ENCODE results near the gene HAO2. TPM values are rescaled to one million over a fixed set of nuclear protein-coding genes. Genes with fewer than 3 reads are reported as not detected.
"Not testable (repeated sequence)": the region's sequence is repeated elsewhere in the genome, so short reads cannot be mapped to it uniquely, and the experiment has no call there.

HAO2 gene
- total RNA-seq, 2 donors from 2014 or later, result not detected

- no peak for DNase-seq (ENCODE audit: low spot score)
- H3K36me3 ChIP-seq, result no peaks in the 10 kb centered on the region
These were observed 19.6 kb upstream of the HAO2 start for GRCh38 chr1:119348941-119349340.

DNA sequence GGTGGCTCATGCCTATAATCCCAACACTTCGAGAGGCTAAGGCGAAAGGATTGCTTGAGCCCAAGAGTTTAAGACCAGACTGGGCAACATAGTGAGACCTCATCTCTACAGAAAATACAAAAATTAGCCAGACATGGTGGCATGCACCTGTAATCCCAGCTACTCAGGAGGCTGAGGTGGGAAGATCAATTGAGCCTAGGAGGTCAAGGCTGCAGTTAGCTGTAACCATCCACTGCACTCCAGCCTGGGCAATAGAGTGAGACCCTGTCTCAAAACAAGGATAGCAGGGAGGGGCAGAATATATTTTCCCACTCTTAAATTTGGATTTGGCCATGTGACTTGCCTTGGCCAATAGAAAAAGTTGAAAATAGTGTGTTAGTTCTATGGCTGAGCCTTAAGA, 17.7 kb upstream of the HAO2 start:
- not testable (repeated sequence) for DNase-seq (ENCODE audit: low spot score); H3K36me3 ChIP-seq; H3K4me1 ChIP-seq; H3K27ac ChIP-seq; H3K4me3 ChIP-seq; H3K9me3 ChIP-seq; H3K27me3 ChIP-seq

More at GRCh38 chr1:119348941-119349340, 19.6 kb upstream of the HAO2 start:
- no peaks in the 10 kb centered on the region for H3K4me1 ChIP-seq
- H3K27me3 ChIP-seq, result no peaks in the 10 kb centered on the region
- H3K27ac ChIP-seq, result no peak overlapping the region
- peaks cover 0 to 7% of the 10 kb centered on the region in 2 donors for H3K9me3 ChIP-seq
- no peak for TF ChIP-seq CTCF (IDR thresholded peaks at IDR 0.05)
- no peak overlapping the region for H3K4me3 ChIP-seq

GRCh38 chr1:119351997-119352396, 16.6 kb upstream of the HAO2 start:
- no peak for DNase-seq (ENCODE audit: low spot score)
- Histone ChIP-seq H3K27ac (no peak overlapping the region), H3K36me3 (no peaks in the 10 kb centered on the region), H3K4me1 (no peaks in the 10 kb centered on the region), H3K27me3 (no peaks in the 10 kb centered on the region), H3K4me3 (no peak overlapping the region), H3K9me3 (no peaks in the 10 kb centered on the region)
- TF ChIP-seq CTCF (IDR thresholded peaks at IDR 0.05), result no peak

DNA sequence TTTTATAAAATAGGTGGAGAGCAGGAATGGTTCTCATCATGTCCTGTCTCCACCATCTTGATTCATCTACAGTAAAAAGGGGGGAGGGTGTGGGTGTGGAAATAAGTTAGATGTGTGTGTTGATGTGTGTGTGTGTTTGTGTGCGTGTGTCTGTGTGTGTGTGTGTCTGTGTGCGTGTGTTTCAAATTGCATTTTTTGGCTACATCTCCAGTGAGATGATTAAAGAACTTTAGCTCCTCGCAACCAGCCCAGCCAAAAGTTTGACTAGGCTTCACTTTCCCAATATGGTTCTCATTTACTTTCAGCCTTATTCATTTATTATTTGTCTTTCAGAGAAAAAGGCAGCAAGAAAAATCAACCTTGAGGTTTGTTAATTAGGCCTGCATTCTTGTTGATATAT, 14.7 kb upstream of the HAO2 start:
- H3K4me1 ChIP-seq, result no peaks in the 10 kb centered on the region
- no peak for TF ChIP-seq CTCF (IDR thresholded peaks at IDR 0.05)
- no peak overlapping the region for H3K27ac ChIP-seq
- DNase-seq (ENCODE audit: low spot score), result no peak
- H3K9me3 ChIP-seq, result no peaks in the 10 kb centered on the region
- H3K4me3 ChIP-seq, result no peak overlapping the region
- no peaks in the 10 kb centered on the region for H3K36me3 ChIP-seq
- H3K27me3 ChIP-seq, result no peaks in the 10 kb centered on the region

- Histone ChIP-seq H3K4me1 (no peaks in the 10 kb centered on the region), H3K9me3 (no peaks in the 10 kb centered on the region), H3K27ac (no peak overlapping the region), H3K4me3 (no peak overlapping the region), H3K27me3 (no peaks in the 10 kb centered on the region), H3K36me3 (no peaks in the 10 kb centered on the region)
- TF ChIP-seq CTCF (IDR thresholded peaks at IDR 0.05), result no peak
- no peak for DNase-seq (ENCODE audit: low spot score)
These were observed 9.9 kb upstream of the HAO2 start for GRCh38 chr1:119358636-119359035.

DNA sequence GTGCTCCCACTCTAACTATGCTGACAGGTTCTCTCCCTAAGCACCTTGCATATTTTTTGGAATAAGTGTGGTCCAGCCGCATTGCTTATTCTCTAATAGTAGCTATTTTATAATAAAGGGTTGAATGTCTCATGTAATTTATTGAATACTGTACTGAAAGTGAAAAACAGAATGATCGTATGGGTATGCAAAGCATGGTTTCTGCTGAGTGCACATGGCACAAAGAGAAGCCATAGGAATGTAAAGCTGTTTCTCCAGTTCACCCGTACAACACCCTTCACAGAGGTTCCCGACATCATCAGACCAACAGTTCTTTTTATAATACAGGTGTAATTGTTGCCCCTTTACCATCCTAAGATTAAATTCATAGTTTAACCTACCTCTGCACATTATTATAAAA, 8.9 kb upstream of the HAO2 start:
- Histone ChIP-seq H3K4me3 (no peak overlapping the region), H3K9me3 (no peaks in the 10 kb centered on the region), H3K36me3 (no peaks in the 10 kb centered on the region), H3K27ac (no peak overlapping the region), H3K27me3 (no peaks in the 10 kb centered on the region), H3K4me1 (no peaks in the 10 kb centered on the region)
- TF ChIP-seq CTCF (IDR thresholded peaks at IDR 0.05), result no peak
- no peak for DNase-seq (ENCODE audit: low spot score)
